HepG2 (cell line): ENCODE results near the gene SPACDR. TPM values are rescaled to one million over a fixed set of nuclear protein-coding genes. Genes with fewer than 3 reads are reported as not detected.

ENCODE experiments used
- AFF4 ChIP-seq: sonication (generic); formaldehyde crosslinking; IDR thresholded peaks from 2 replicates; pipeline ENCODE4 v1.4.0; 2020; ENCODE audit warnings: missing genetic modification reagents
- EED ChIP-seq: sonication (generic); formaldehyde crosslinking; IDR thresholded peaks from 2 replicates; pipeline ENCODE4 v1.5.0; 2020; ENCODE audit warnings: mild to moderate bottlenecking, missing genetic modification reagents
- FOXA1 ChIP-seq, 2 experiments: fragments of 450-650 bp in 1 of 2; sonication (generic) in 1 of 2; formaldehyde crosslinking in 1 of 2; IDR thresholded peaks; 2 replicates each; pipeline versions ENCODE4 v1.4.0 to v1.6.1; 2016 to 2020; ENCODE audit warnings: missing genetic modification reagents in 1 of 2
- FOXC1 ChIP-seq: sonication (generic); formaldehyde crosslinking; IDR thresholded peaks from 2 replicates; pipeline ENCODE4 v1.8.0; 2022; ENCODE audit warnings: mild to moderate bottlenecking, missing genetic modification reagents, borderline replicate concordance
- FOXO4 ChIP-seq: sonication (generic); formaldehyde crosslinking; conservative IDR thresholded peaks from 2 replicates; pipeline ENCODE4 v1.8.1; 2023; ENCODE audit warnings: missing genetic modification reagents
- HNRNPK ChIP-seq: fragments of 200-400 bp; formaldehyde crosslinking; IDR thresholded peaks from 2 replicates; pipeline ENCODE4 v1.6.1; 2018; ENCODE audit warnings: low read length, low read depth, moderate library complexity, mild to moderate bottlenecking; ENCODE audit not compliant: poor library complexity, severe bottlenecking
- HNRNPUL1 ChIP-seq: fragments of 200-400 bp; formaldehyde crosslinking; IDR thresholded peaks from 2 replicates; pipeline ENCODE4 v1.6.1; 2017; ENCODE audit warnings: low read depth, mild to moderate bottlenecking, low read length, moderate library complexity
- MNT ChIP-seq: fragments of 450-650 bp; IDR thresholded peaks from 2 replicates; pipeline ENCODE4 v1.6.1; 2016
- NR0B2 ChIP-seq: sonication (generic); formaldehyde crosslinking; IDR thresholded peaks from 2 replicates; pipeline ENCODE4 v1.4.0; 2020; ENCODE audit warnings: mild to moderate bottlenecking, missing genetic modification reagents
- PAX8 ChIP-seq: sonication (generic); formaldehyde crosslinking; IDR thresholded peaks from 2 replicates; pipeline ENCODE4 v1.8.0; 2022; ENCODE audit warnings: mild to moderate bottlenecking, missing genetic modification reagents, borderline replicate concordance
- REPIN1 ChIP-seq: sonication (generic); formaldehyde crosslinking; IDR thresholded peaks from 2 replicates; pipeline ENCODE4 v1.8.0; 2022; ENCODE audit warnings: missing genetic modification reagents, low read depth, mild to moderate bottlenecking, borderline replicate concordance
- SIX4 ChIP-seq: sonication (generic); formaldehyde crosslinking; IDR thresholded peaks from 2 replicates; pipeline ENCODE4 v1.4.0; 2020; ENCODE audit warnings: missing genetic modification reagents
- UBTF ChIP-seq: sonication (generic); formaldehyde crosslinking; IDR thresholded peaks from 2 replicates; pipeline ENCODE4 v1.4.0; 2020; ENCODE audit warnings: mild to moderate bottlenecking, missing genetic modification reagents
- ZNF138 ChIP-seq: sonication (generic); formaldehyde crosslinking; IDR thresholded peaks from 2 replicates; pipeline ENCODE4 v1.5.0; 2020; ENCODE audit warnings: mild to moderate bottlenecking, low read depth, missing genetic modification reagents
- ZNF414 ChIP-seq: sonication (generic); formaldehyde crosslinking; IDR thresholded peaks from 2 replicates; pipeline ENCODE4 v1.5.0; 2020; ENCODE audit warnings: missing genetic modification reagents
- ZNF547 ChIP-seq: sonication (generic); formaldehyde crosslinking; IDR thresholded peaks from 2 replicates; pipeline ENCODE4 v1.5.1; 2020; ENCODE audit warnings: mild to moderate bottlenecking, missing genetic modification reagents
- ZNF776 ChIP-seq: sonication (generic); formaldehyde crosslinking; IDR thresholded peaks from 2 replicates; pipeline ENCODE4 v1.4.0; 2020; ENCODE audit warnings: mild to moderate bottlenecking, missing genetic modification reagents
- ZNF781 ChIP-seq: sonication (generic); formaldehyde crosslinking; IDR thresholded peaks from 2 replicates; pipeline ENCODE4 v1.5.1; 2020; ENCODE audit warnings: borderline replicate concordance, mild to moderate bottlenecking, missing genetic modification reagents; ENCODE audit errors: not compliant biosample characterization
- polyA plus RNA-seq, 8 experiments: library from polyadenylated mRNA; depleted of rRNA in 3 of 8; stranded (reverse) in 7 of 8; unstranded in 1 of 8; fragments of >200 nt; fragmentation: Illumina TruSeq in 4 of 8; extraction: Trizol in 4 of 8; gene quantifications; 2 replicates each; pipeline versions ENCODE4 v1.2.1 to v1.2.3, GENCODE V29; 2011 to 2016; ENCODE audit warnings: low read depth in 4 of 8, missing spikeins in 1 of 8, mixed read lengths in 1 of 8; ENCODE audit not compliant: insufficient read depth in 1 of 8
- total RNA-seq, 5 experiments: library from RNA; depleted of rRNA; stranded (reverse); fragments of >200 nt; fragmentation: Illumina TruSeq; extraction: Trizol; gene quantifications; 2 replicates each; pipeline ENCODE4 v1.2.3, GENCODE V29; 2016; ENCODE audit warnings: low read depth in 1 of 5

The SPACDR gene
- total and polyA plus RNA-seq, 2 of the 13 experiments (the other 11 are each of a cell fraction or from before 2014, with no cell fraction given), result 0.41 TPM; not detected in 1

- TF ChIP-seq PAX8 (peak; percentile 43; the same call in 1 of the 2 replicates), ZNF138 (CRISPR knock-in tag) (no peak), AFF4 (CRISPR knock-in tag) (no peak), ZNF776 (CRISPR knock-in tag) (no peak), REPIN1 (CRISPR knock-in tag) (no peak), SIX4 (CRISPR knock-in tag) (no peak), HNRNPK (no peak), FOXA1 (IDR thresholded peaks at IDR 0.05) (no peak), FOXA1 (CRISPR knock-in tag; IDR thresholded peaks at IDR 0.05) (no peak), FOXO4 (CRISPR knock-in tag) (no peak), MNT (no peak), HNRNPUL1 (no peak), ZNF547 (CRISPR knock-in tag) (no peak), FOXC1 (no peak), UBTF (CRISPR knock-in tag) (peak; percentile 39; the same call in 1 of the 2 replicates), ZNF781 (CRISPR knock-in tag) (no peak), NR0B2 (CRISPR knock-in tag) (no peak), EED (CRISPR knock-in tag) (no peak), ZNF414 (CRISPR knock-in tag) (no peak)
These were observed 19.1 kb upstream of the SPACDR start (continued) for GRCh38 chr7:100483090-100483721.
